Measurements from ENCODE around the gene CYB561D1.

DNA sequence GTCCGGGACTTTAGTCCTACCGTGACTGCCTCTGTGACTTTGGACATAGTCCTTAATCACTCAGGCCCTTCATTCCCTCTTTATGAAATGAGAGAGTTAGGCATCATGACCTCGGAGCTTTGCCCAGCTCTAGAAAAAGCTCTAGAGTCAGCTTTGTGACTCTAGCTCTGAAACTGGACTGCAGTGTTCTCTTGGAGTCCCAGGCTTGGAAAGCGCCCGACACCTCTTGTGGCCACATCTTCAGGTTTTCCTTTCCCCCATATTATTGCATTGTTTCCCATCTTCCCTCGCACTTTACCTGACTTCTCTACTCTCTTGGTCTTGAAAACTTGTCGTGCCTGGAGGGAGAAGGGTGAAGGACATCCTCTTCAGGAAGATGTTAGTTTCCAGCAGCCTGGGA is 28.1 kb downstream of the CYB561D1 start:
- no peak for TF ChIP-seq ZKSCAN1 (IDR thresholded peaks at IDR 0.05; ENCODE audit: low read depth, low read length)
- TF ChIP-seq, protein P1, sequence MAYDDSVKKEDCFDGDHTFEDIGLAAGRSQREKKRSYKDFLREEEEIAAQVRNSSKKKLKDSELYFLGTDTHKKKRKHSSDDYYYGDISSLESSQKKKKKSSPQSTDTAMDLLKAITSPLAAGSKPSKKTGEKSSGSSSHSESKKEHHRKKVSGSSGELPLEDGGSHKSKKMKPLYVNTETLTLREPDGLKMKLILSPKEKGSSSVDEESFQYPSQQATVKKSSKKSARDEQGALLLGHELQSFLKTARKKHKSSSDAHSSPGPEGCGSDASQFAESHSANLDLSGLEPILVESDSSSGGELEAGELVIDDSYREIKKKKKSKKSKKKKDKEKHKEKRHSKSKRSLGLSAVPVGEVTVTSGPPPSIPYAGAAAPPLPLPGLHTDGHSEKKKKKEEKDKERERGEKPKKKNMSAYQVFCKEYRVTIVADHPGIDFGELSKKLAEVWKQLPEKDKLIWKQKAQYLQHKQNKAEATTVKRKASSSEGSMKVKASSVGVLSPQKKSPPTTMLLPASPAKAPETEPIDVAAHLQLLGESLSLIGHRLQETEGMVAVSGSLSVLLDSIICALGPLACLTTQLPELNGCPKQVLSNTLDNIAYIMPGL (CRISPR knock-in tag; IDR thresholded peaks at IDR 0.05), result no peak

All from K562 (cell line).